ENCODE results near the gene ST6GALNAC3. TPM values are rescaled to one million over a fixed set of nuclear protein-coding genes. Genes with fewer than 3 reads are reported as not detected.

ST6GALNAC3 gene
- polyA plus RNA-seq, 1 donor (not counting 4 experiments of a cell fraction or from before 2014, with no cell fraction given) = 0.08 TPM

DNA sequence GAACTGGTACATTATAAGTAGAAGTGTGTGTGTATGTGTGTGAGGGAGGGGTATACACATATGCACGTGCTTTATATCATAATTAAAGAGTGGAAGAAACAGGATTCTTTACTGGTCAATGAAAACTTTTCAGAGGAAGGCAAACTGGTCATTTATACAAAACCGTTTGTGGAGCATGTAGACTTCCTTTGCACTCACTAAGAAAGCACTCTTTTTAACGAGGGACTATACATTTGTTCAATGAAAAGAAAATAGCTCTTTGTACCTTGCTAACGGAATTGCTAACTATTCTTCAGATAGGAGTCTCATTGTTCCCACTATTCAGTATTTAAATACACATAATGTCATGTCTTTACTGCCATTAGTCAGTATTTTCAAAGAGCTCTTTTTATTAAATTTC, 219.3 kb downstream of the ST6GALNAC3 start:
- H3K9me1 ChIP-seq (ENCODE audit: control insufficient read depth, extremely low read depth, insufficient read depth, low read length) = no peaks in the 10 kb centered on the region
- no peaks in the 10 kb centered on the region for H3K79me2 ChIP-seq (ENCODE audit: control insufficient read depth, insufficient read depth, low read length)
- dilution Hi-C loops (cut with MboI; ENCODE audit: extremely low pct_ligation_motif_present, low sequenced_read_pairs) = no loop called here
- H3K9me3 ChIP-seq (ENCODE audit: control insufficient read depth, low read depth, low read length) = no peaks in the 10 kb centered on the region
- no peak overlapping the region for H3K9ac ChIP-seq (ENCODE audit: control insufficient read depth, extremely low read depth, insufficient read depth, low read length)
- no peak overlapping the region for H3K4me3 ChIP-seq (ENCODE audit: control insufficient read depth in 2 of 3, extremely low read depth in 1 of 3, insufficient read depth in 2 of 3, low read depth in 1 of 3, low read length in 3 of 3)
- no peaks in the 10 kb centered on the region for H3K4me1 ChIP-seq (ENCODE audit: control insufficient read depth, extremely low read depth, insufficient read depth, low read length)
- FAIRE-seq (no peak), DNase-seq (ENCODE audit: low read depth, low spot score) (no peak)
- no peaks in the 10 kb centered on the region for H3K36me3 ChIP-seq (ENCODE audit: control insufficient read depth in 2 of 2, extremely low read depth in 1 of 2, insufficient read depth in 2 of 2, low read length in 2 of 2)
- H2AFZ ChIP-seq (ENCODE audit: control insufficient read depth, low read length) = no peak overlapping the region
- TF ChIP-seq, protein P1, sequence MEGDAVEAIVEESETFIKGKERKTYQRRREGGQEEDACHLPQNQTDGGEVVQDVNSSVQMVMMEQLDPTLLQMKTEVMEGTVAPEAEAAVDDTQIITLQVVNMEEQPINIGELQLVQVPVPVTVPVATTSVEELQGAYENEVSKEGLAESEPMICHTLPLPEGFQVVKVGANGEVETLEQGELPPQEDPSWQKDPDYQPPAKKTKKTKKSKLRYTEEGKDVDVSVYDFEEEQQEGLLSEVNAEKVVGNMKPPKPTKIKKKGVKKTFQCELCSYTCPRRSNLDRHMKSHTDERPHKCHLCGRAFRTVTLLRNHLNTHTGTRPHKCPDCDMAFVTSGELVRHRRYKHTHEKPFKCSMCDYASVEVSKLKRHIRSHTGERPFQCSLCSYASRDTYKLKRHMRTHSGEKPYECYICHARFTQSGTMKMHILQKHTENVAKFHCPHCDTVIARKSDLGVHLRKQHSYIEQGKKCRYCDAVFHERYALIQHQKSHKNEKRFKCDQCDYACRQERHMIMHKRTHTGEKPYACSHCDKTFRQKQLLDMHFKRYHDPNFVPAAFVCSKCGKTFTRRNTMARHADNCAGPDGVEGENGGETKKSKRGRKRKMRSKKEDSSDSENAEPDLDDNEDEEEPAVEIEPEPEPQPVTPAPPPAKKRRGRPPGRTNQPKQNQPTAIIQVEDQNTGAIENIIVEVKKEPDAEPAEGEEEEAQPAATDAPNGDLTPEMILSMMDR (optimal IDR thresholded peaks at IDR 0.05 in 1 of 3, IDR thresholded peaks at IDR 0.05 in 1 of 3, conservative IDR thresholded peaks at IDR 0.05 in 1 of 3; ENCODE audit: extremely low read depth in 1 of 3, insufficient read depth in 2 of 3, low read length in 3 of 3) = no peak
- TF ChIP-seq EZH2 (IDR thresholded peaks at IDR 0.05; ENCODE audit: low read length) = no peak
- H3K27me3 ChIP-seq (ENCODE audit: control insufficient read depth, extremely low read depth, insufficient read depth, low read length) = no peaks in the 10 kb centered on the region
- no peak overlapping the region for H3K4me2 ChIP-seq (ENCODE audit: control insufficient read depth, extremely low read depth, insufficient read depth, low read depth, low read length)
- no peaks in the 10 kb centered on the region for H4K20me1 ChIP-seq (ENCODE audit: control insufficient read depth, extremely low read depth, insufficient read depth, low read length)
- no peak overlapping the region for H3K27ac ChIP-seq (ENCODE audit: control insufficient read depth, insufficient read depth, low read length)

DNA sequence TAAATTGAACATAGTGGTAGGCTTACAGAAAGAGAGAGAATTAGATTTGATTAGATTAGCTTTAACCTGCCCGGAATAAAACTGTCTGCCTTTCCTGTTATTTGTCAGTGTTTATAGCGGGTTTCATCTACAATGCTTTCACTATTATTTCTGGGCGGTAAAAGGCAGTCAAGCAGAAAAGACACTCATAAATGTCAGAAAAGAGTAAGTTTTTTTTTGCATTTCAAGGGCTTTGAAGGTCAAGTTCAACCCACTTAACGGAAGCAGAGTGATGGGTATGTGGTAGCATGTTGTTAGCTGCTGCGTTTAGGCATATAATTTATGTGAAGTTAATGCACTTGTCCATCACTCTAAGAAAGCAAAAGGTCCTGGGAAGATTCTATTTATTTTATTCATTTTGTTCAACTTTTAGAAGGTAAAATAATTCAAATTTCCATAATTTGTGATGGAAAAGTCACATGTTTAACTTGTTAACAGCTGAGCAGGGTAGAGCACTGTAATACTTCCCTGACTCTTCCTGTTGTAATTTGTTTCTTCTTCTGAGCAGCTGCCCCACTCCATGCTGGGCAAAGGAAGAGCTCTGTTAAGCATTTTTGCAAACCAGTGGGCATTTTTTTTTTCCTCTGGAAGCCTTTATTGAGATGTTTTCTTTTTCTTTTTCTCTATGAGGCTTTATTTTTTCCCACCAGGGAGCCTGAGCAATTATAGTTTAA, 220.1 kb downstream of the ST6GALNAC3 start:
- FAIRE-seq = no peak
- no peaks in the 10 kb centered on the region for H3K36me3 ChIP-seq (ENCODE audit: control insufficient read depth in 2 of 2, extremely low read depth in 1 of 2, insufficient read depth in 2 of 2, low read length in 2 of 2)
- no peak overlapping the region for H3K9ac ChIP-seq (ENCODE audit: control insufficient read depth, extremely low read depth, insufficient read depth, low read length)
- H3K79me2 ChIP-seq (ENCODE audit: control insufficient read depth, insufficient read depth, low read length) = no peaks in the 10 kb centered on the region
- no peak for DNase-seq (ENCODE audit: low read depth, low spot score)
- H3K9me3 ChIP-seq (ENCODE audit: control insufficient read depth, low read depth, low read length) = no peaks in the 10 kb centered on the region
- no peaks in the 10 kb centered on the region for H3K9me1 ChIP-seq (ENCODE audit: control insufficient read depth, extremely low read depth, insufficient read depth, low read length)
- H4K20me1 ChIP-seq (ENCODE audit: control insufficient read depth, extremely low read depth, insufficient read depth, low read length) = no peaks in the 10 kb centered on the region
- H3K4me2 ChIP-seq (ENCODE audit: control insufficient read depth, extremely low read depth, insufficient read depth, low read depth, low read length) = no peak overlapping the region
- H3K4me1 ChIP-seq (ENCODE audit: control insufficient read depth, extremely low read depth, insufficient read depth, low read length) = no peaks in the 10 kb centered on the region
- H2AFZ ChIP-seq (ENCODE audit: control insufficient read depth, low read length) = no peak overlapping the region
- dilution Hi-C loops (cut with MboI; ENCODE audit: extremely low pct_ligation_motif_present, low sequenced_read_pairs) = no loop called here
- no peak overlapping the region for H3K27ac ChIP-seq (ENCODE audit: control insufficient read depth, insufficient read depth, low read length)
- TF ChIP-seq, protein P1 (optimal IDR thresholded peaks at IDR 0.05 in 1 of 3, IDR thresholded peaks at IDR 0.05 in 1 of 3, conservative IDR thresholded peaks at IDR 0.05 in 1 of 3; ENCODE audit: extremely low read depth in 1 of 3, insufficient read depth in 2 of 3, low read length in 3 of 3) = no peak
- TF ChIP-seq EZH2 (IDR thresholded peaks at IDR 0.05; ENCODE audit: low read length) = no peak
- no peaks in the 10 kb centered on the region for H3K27me3 ChIP-seq (ENCODE audit: control insufficient read depth, extremely low read depth, insufficient read depth, low read length)
- H3K4me3 ChIP-seq (ENCODE audit: control insufficient read depth in 2 of 3, extremely low read depth in 1 of 3, insufficient read depth in 2 of 3, low read depth in 1 of 3, low read length in 3 of 3) = no peak overlapping the region

Data from keratinocyte (primary cell).